GM12878 (cell line): Measurements from ENCODE around the gene VPS26A. TPM values are rescaled to one million over a fixed set of nuclear protein-coding genes. Genes with fewer than 3 reads are reported as not detected.

Source experiments
- BACH1 ChIP-seq: fragments of 450-650 bp; IDR thresholded peaks from 2 replicates; pipeline ENCODE4 v1.6.1; 2017; ENCODE audit warnings: mild to moderate bottlenecking, borderline replicate concordance
- CBX5 ChIP-seq: sonication (generic); IDR thresholded peaks from 2 replicates; pipeline ENCODE4 v1.6.1; 2016; ENCODE audit warnings: low read depth, moderate library complexity, mild to moderate bottlenecking, inconsistent platforms
- ESRRA ChIP-seq: IDR thresholded peaks from 2 replicates; pipeline ENCODE4 v1.6.1; 2012; ENCODE audit warnings: mild to moderate bottlenecking, low read length, improper control_type of control experiment
- HDGF ChIP-seq: fragments of 450-650 bp; IDR thresholded peaks from 2 replicates; pipeline ENCODE4 v1.6.1; 2016; ENCODE audit warnings: antibody characterized with exemption
- HSF1 ChIP-seq: fragments of 150-350 bp; IDR thresholded peaks from 2 replicates; pipeline ENCODE4 v1.6.1; 2014; ENCODE audit warnings: mild to moderate bottlenecking, low read depth, low read length
- LARP7 ChIP-seq: fragments of 450-650 bp; IDR thresholded peaks from 2 replicates; pipeline ENCODE4 v1.6.1; 2017; ENCODE audit warnings: mild to moderate bottlenecking
- MLLT1 ChIP-seq: fragments of 450-650 bp; IDR thresholded peaks from 2 replicates; pipeline ENCODE4 v1.6.1; 2016; ENCODE audit warnings: mild to moderate bottlenecking
- MXI1 ChIP-seq: fragments of 150-350 bp; IDR thresholded peaks from 2 replicates; pipeline ENCODE4 v1.6.1; 2011; ENCODE audit warnings: low read depth, mild to moderate bottlenecking, inconsistent platforms, low read length, improper control_type of control experiment
- NR2C1 ChIP-seq: fragments of 450-650 bp; IDR thresholded peaks from 2 replicates; pipeline ENCODE4 v1.6.1; 2017; ENCODE audit warnings: antibody characterized with exemption, mild to moderate bottlenecking, moderate library complexity
- NR2F1 ChIP-seq: fragments of 450-650 bp; conservative IDR thresholded peaks from 2 replicates; pipeline ENCODE4 v1.6.1; 2017; ENCODE audit warnings: mild to moderate bottlenecking
- PBX3 ChIP-seq: IDR thresholded peaks from 2 replicates; pipeline ENCODE4 v1.6.1; 2011; ENCODE audit warnings: mild to moderate bottlenecking, low read depth, low read length, moderate library complexity; ENCODE audit not compliant: insufficient replicate concordance
- POLR2AphosphoS2 ChIP-seq: IDR thresholded peaks from 2 replicates; pipeline ENCODE4 v1.6.1; 2011; ENCODE audit warnings: low read depth, mild to moderate bottlenecking, low read length, improper control_type of control experiment, moderate library complexity
- PRDM15 ChIP-seq: fragments of 450-650 bp; formaldehyde crosslinking; IDR thresholded peaks from 2 replicates; pipeline ENCODE4 v1.4.0; 2020; ENCODE audit warnings: mild to moderate bottlenecking, moderate library complexity
- RB1 ChIP-seq: fragments of 450-650 bp; formaldehyde crosslinking; IDR thresholded peaks from 2 replicates; pipeline ENCODE4 v1.6.1; 2017; ENCODE audit warnings: mild to moderate bottlenecking, borderline replicate concordance
- REST ChIP-seq: IDR thresholded peaks from 2 replicates; pipeline ENCODE4 v1.6.1; 2012; ENCODE audit warnings: mild to moderate bottlenecking, low read depth, low read length
- SIN3A ChIP-seq: IDR thresholded peaks from 2 replicates; pipeline ENCODE4 v1.6.1; 2012; ENCODE audit warnings: low read depth, low read length, improper control_type of control experiment
- STAT1 ChIP-seq: fragments of 450-650 bp; conservative IDR thresholded peaks from 2 replicates; pipeline ENCODE4 v1.6.1; 2014; ENCODE audit warnings: antibody characterized with exemption, mild to moderate bottlenecking
- TCF7 ChIP-seq: IDR thresholded peaks from 2 replicates; pipeline ENCODE4 v1.6.1; 2014; ENCODE audit warnings: antibody characterized with exemption, borderline replicate concordance
- ZBED1 ChIP-seq: IDR thresholded peaks from 2 replicates; pipeline ENCODE4 v1.6.1; 2016; ENCODE audit warnings: borderline replicate concordance
- polyA plus RNA-seq, 11 experiments: library from polyadenylated mRNA; depleted of rRNA in 4 of 11; unstranded in 6 of 11; stranded (reverse) in 5 of 11; fragments of >200 nt; fragmentation: Nextera tagmentation in 4 of 11; fragmentation: Illumina TruSeq in 1 of 11; extraction: Ambion mirVana in 4 of 11; extraction: Trizol in 1 of 11; gene quantifications; 1 replicate in 1 of 11; 2 replicates in 10 of 11; pipeline versions ENCODE4 v1.2.1 to v1.2.3, GENCODE V29; 2011 to 2016; ENCODE audit warnings: inconsistent platforms in 2 of 11, missing spikeins in 2 of 11, low read depth in 1 of 11
- total RNA-seq, 4 experiments: library from RNA; depleted of rRNA in 3 of 4; stranded (reverse); fragments of >200 nt in 3 of 4; fragmentation: Illumina TruSeq in 1 of 4; extraction: Trizol in 1 of 4; gene quantifications; 2 replicates each; pipeline versions ENCODE4 v1.2.1 to v1.2.3, GENCODE V29; 2013 to 2021

Gene VPS26A
- total and polyA plus RNA-seq, 10 of the 15 experiments (the other 5 are each of a cell fraction or from before 2014, with no cell fraction given): 16.8 to 72.3 (median 26.8) TPM

- TF ChIP-seq RB1: no peak
- TF ChIP-seq MXI1: no peak
- no peak for TF ChIP-seq PBX3
- no peak for TF ChIP-seq STAT1
- no peak for TF ChIP-seq HSF1
- TF ChIP-seq REST: no peak
- TF ChIP-seq HDGF: no peak
- no peak for TF ChIP-seq MLLT1
- TF ChIP-seq ZBED1: peak; percentile 67; the same call in 1 of the 2 replicates
- no peak; the same call in 1 of the 2 replicates for TF ChIP-seq POLR2AphosphoS2
- no peak for TF ChIP-seq ESRRA
- TF ChIP-seq SIN3A: no peak
- TF ChIP-seq LARP7: no peak
- TF ChIP-seq NR2C1: no peak
- no peak for TF ChIP-seq BACH1
- TF ChIP-seq PRDM15: peak; percentile 11; the same call in 1 of the 2 replicates
- no peak for TF ChIP-seq CBX5
- TF ChIP-seq TCF7: no peak
- TF ChIP-seq NR2F1: no peak
Observed at GRCh38 chr10:69104994-69105790, 18.8 kb upstream of the VPS26A start (continued).
